Keratinocyte (primary cell): ENCODE results near the gene SPATA16. TPM values are rescaled to one million over a fixed set of nuclear protein-coding genes. Genes with fewer than 3 reads are reported as not detected.

Experiments used
- DNase-seq: peaks from one replicate; pipeline ENCODE4 v3.0.0-alpha.2; 2011; ENCODE audit warnings: low read depth, missing footprints, low spot score
- FAIRE-seq: peaks from 2 replicates; lab custom pipeline; 2011; peaks lifted over from hg19 to GRCh38; lab: Jason Lieb, UNC
- H2AFZ ChIP-seq: 2 replicates; pipeline ENCODE4 v1.6.0; 2012; ENCODE audit warnings: low read length, control low read depth, inconsistent platforms; ENCODE audit not compliant: control insufficient read depth
- H3K27ac ChIP-seq: 2 replicates; pipeline ENCODE4 v1.5.1; 2011; ENCODE audit warnings: low read length; ENCODE audit not compliant: control insufficient read depth, insufficient read depth
- H3K27me3 ChIP-seq: 3 replicates; pipeline ENCODE4 v1.6.0; 2011; ENCODE audit warnings: low read length; ENCODE audit not compliant: control insufficient read depth, insufficient read depth; ENCODE audit errors: extremely low read depth
- H3K36me3 ChIP-seq, 2 experiments: 2 replicates in 1 of 2; 3 replicates in 1 of 2; pipeline ENCODE4 v1.5.1; 2011; ENCODE audit warnings: low read length in 2 of 2, mild to moderate bottlenecking in 1 of 2; ENCODE audit not compliant: control insufficient read depth in 2 of 2, insufficient read depth in 2 of 2; ENCODE audit errors: extremely low read depth in 1 of 2
- H3K4me1 ChIP-seq: 3 replicates; pipeline ENCODE4 v1.5.1; 2011; ENCODE audit warnings: low read length; ENCODE audit not compliant: control insufficient read depth, insufficient read depth; ENCODE audit errors: extremely low read depth
- H3K4me2 ChIP-seq: 3 replicates; pipeline ENCODE4 v1.6.0; 2011; ENCODE audit warnings: low read depth, low read length; ENCODE audit not compliant: control insufficient read depth, insufficient read depth; ENCODE audit errors: extremely low read depth
- H3K4me3 ChIP-seq, 3 experiments: fragments of 200-600 bp in 1 of 3; sonication (generic) in 1 of 3; 2 replicates in 2 of 3; 3 replicates in 1 of 3; pipeline ENCODE4 v1.5.1; 2011 to 2016; ENCODE audit warnings: low read length in 3 of 3, mild to moderate bottlenecking in 3 of 3, control low read depth in 2 of 3, inconsistent platforms in 1 of 3, low read depth in 1 of 3, mixed read lengths in 1 of 3, mixed run types in 1 of 3, moderate library complexity in 1 of 3; ENCODE audit not compliant: control insufficient read depth in 2 of 3, insufficient read depth in 2 of 3; ENCODE audit errors: extremely low read depth in 1 of 3
- H3K79me2 ChIP-seq: 2 replicates; pipeline ENCODE4 v1.6.0; 2012; ENCODE audit warnings: low read length; ENCODE audit not compliant: control insufficient read depth, insufficient read depth
- H3K9ac ChIP-seq: 3 replicates; pipeline ENCODE4 v1.6.0; 2011; ENCODE audit warnings: low read length; ENCODE audit not compliant: control insufficient read depth, insufficient read depth; ENCODE audit errors: extremely low read depth
- H3K9me1 ChIP-seq: 3 replicates; pipeline ENCODE4 v1.6.0; 2011; ENCODE audit warnings: low read length; ENCODE audit not compliant: control insufficient read depth, insufficient read depth; ENCODE audit errors: extremely low read depth
- H3K9me3 ChIP-seq: 2 replicates; pipeline ENCODE4 v1.5.1; 2012; ENCODE audit warnings: low read depth, low read length; ENCODE audit not compliant: control insufficient read depth
- H4K20me1 ChIP-seq: 3 replicates; pipeline ENCODE4 v1.6.0; 2011; ENCODE audit warnings: low read length; ENCODE audit not compliant: control insufficient read depth, insufficient read depth; ENCODE audit errors: extremely low read depth
- EZH2 ChIP-seq: IDR thresholded peaks from one replicate; pipeline ENCODE4 v1.6.1; 2012; ENCODE audit warnings: inconsistent platforms, mild to moderate bottlenecking, low read length, moderate library complexity
- dilution Hi-C: fragments of 300-500 bp; cut with MboI; formaldehyde crosslinking; loops from one replicate; pipeline ENCODE4 v1.7.0; 2020; ENCODE audit warnings: low sequenced_read_pairs; ENCODE audit not compliant: extremely low pct_ligation_motif_present
- polyA plus RNA-seq, 5 experiments: library from polyadenylated mRNA; depleted of rRNA in 3 of 5; stranded (reverse) in 3 of 5; stranded (forward) in 1 of 5; unstranded in 1 of 5; fragments of >200 nt; gene quantifications; 1 replicate in 1 of 5; 2 replicates in 3 of 5; 3 replicates in 1 of 5; pipeline versions ENCODE4 v1.2.1 to v1.2.3, GENCODE V29; 2011 to 2012; ENCODE audit warnings: missing spikeins in 2 of 5, low read depth in 1 of 5, low replicate concordance in 1 of 5
- TF ChIP-seq, protein P1 (sequence below), 3 experiments: IDR thresholded peaks in 1 of 3; conservative IDR thresholded peaks in 1 of 3; optimal IDR thresholded peaks in 1 of 3; 2 replicates in 2 of 3; 3 replicates in 1 of 3; pipeline versions ENCODE3 to v1.5.1; 2011; ENCODE audit warnings: low read length in 3 of 3, mild to moderate bottlenecking in 3 of 3, moderate library complexity in 2 of 3, control low read depth in 1 of 3, inconsistent platforms in 1 of 3; ENCODE audit not compliant: insufficient read depth in 2 of 3; ENCODE audit errors: extremely low read depth in 1 of 3

The SPATA16 gene
- polyA plus RNA-seq, 1 donor (not counting 4 experiments of a cell fraction or from before 2014, with no cell fraction given): not detected

DNA sequence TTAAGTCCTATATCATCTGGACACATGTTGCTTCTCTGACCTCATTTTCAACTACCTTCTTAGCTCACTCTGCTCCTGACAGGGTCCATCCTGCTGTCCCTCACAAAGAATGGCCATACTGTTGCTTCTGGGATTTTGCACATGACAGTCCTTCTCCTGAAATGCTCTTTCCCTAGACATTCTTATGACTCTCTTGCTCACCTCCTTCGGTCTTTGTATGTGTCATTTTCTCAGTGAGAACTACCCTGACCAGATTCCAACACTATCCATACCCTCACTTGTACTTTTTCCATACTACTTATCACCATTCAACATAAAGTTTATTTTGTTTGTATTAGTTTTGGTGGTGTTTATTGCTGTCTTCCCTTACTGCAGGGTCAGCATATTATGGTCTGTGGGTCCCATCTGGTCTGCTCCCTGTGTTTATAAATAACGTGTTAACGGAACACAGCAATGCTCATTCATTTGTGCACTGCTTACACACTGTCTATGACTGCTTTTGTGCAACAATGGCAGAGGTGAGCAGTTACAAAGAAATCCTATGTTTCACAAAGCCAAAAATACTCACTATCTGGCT, 159.5 kb downstream of the SPATA16 start:
- dilution Hi-C loops: no loop called here
- no peaks in the 10 kb centered on the region for H3K79me2 ChIP-seq
- H3K27ac ChIP-seq: no peak overlapping the region
- DNase-seq (no peak), FAIRE-seq (no peak)
- H4K20me1 ChIP-seq: no peaks in the 10 kb centered on the region
- H3K9me3 ChIP-seq: no peaks in the 10 kb centered on the region
- no peaks in the 10 kb centered on the region for H3K27me3 ChIP-seq
- TF ChIP-seq, protein P1, sequence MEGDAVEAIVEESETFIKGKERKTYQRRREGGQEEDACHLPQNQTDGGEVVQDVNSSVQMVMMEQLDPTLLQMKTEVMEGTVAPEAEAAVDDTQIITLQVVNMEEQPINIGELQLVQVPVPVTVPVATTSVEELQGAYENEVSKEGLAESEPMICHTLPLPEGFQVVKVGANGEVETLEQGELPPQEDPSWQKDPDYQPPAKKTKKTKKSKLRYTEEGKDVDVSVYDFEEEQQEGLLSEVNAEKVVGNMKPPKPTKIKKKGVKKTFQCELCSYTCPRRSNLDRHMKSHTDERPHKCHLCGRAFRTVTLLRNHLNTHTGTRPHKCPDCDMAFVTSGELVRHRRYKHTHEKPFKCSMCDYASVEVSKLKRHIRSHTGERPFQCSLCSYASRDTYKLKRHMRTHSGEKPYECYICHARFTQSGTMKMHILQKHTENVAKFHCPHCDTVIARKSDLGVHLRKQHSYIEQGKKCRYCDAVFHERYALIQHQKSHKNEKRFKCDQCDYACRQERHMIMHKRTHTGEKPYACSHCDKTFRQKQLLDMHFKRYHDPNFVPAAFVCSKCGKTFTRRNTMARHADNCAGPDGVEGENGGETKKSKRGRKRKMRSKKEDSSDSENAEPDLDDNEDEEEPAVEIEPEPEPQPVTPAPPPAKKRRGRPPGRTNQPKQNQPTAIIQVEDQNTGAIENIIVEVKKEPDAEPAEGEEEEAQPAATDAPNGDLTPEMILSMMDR (optimal IDR thresholded peaks at IDR 0.05 in 1 of 3, IDR thresholded peaks at IDR 0.05 in 1 of 3, conservative IDR thresholded peaks at IDR 0.05 in 1 of 3; ENCODE audit: extremely low read depth in 1 of 3, insufficient read depth in 2 of 3, low read length in 3 of 3): no peak
- TF ChIP-seq EZH2: no peak
- no peaks in the 10 kb centered on the region for H3K9me1 ChIP-seq
- no peak overlapping the region for H3K9ac ChIP-seq
- H3K4me2 ChIP-seq: no peak overlapping the region
- H3K36me3 ChIP-seq: no peaks in the 10 kb centered on the region
- no peaks in the 10 kb centered on the region for H3K4me1 ChIP-seq
- H3K4me3 ChIP-seq: no peak overlapping the region
- no peak overlapping the region for H2AFZ ChIP-seq

DNA sequence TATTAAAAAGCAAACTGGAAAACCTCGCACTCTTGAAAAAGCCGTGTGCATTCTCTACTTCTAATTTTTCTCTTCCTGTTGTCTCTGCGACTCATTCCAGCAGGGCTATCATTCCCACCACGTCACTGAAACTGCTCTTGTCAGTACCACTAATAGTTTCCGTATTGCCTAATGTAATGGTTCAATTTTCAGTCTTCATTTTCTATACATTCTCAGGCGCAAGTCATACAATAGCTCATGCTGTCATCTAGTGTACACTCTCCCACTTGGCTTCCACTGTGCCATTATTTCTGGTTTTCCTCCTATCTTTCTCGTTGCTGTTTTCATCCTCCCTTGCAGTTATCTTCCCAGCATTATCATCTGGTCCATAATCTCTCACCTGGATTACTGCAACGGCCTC, 160.2 kb downstream of the SPATA16 start:
- no peaks in the 10 kb centered on the region for H3K36me3 ChIP-seq
- no peaks in the 10 kb centered on the region for H3K79me2 ChIP-seq
- no peak overlapping the region for H2AFZ ChIP-seq
- FAIRE-seq: no peak
- DNase-seq: no peak
- H3K4me3 ChIP-seq: no peak overlapping the region
- no peaks in the 10 kb centered on the region for H3K4me1 ChIP-seq
- no peaks in the 10 kb centered on the region for H4K20me1 ChIP-seq
- no peak overlapping the region for H3K9ac ChIP-seq
- no peaks in the 10 kb centered on the region for H3K9me3 ChIP-seq
- no peak for TF ChIP-seq EZH2
- TF ChIP-seq, protein P1 (optimal IDR thresholded peaks at IDR 0.05 in 1 of 3, IDR thresholded peaks at IDR 0.05 in 1 of 3, conservative IDR thresholded peaks at IDR 0.05 in 1 of 3; ENCODE audit: extremely low read depth in 1 of 3, insufficient read depth in 2 of 3, low read length in 3 of 3): no peak
- no peak overlapping the region for H3K27ac ChIP-seq
- H3K27me3 ChIP-seq: no peaks in the 10 kb centered on the region
- dilution Hi-C loops: no loop called here
- no peaks in the 10 kb centered on the region for H3K9me1 ChIP-seq
- H3K4me2 ChIP-seq: no peak overlapping the region
